Natural killer cell (primary cell): ENCODE data around the gene NABP1. TPM values are rescaled to one million over a fixed set of nuclear protein-coding genes. Genes with fewer than 3 reads are reported as not detected.
"Not testable (repeated sequence)": the region's sequence is repeated elsewhere in the genome, so short reads cannot be mapped to it uniquely, and the experiment has no call there.

Experiments used
- ATAC-seq, 3 donors: fragments of 150-1000 bp in 2 of 3; fragments of 200-7000 bp in 1 of 3; cut with Tn5 transposase; 1 replicate in 1 of 3; 2 replicates in 2 of 3; pipeline ENCODE4 v1.10.0; 2021; ENCODE audit warnings: mild to moderate bottlenecking in 2 of 3, moderate library complexity in 2 of 3
- DNase-seq, 2 donors: peaks; one replicate each; pipeline versions ENCODE4 v3.0.0 to v3.0.0-alpha.2; 2013 to 2021; ENCODE audit warnings: mixed read lengths in 1 of 2
- H3K27ac ChIP-seq: one replicate; pipeline ENCODE4 v1.5.1; 2013; ENCODE audit warnings: mild to moderate bottlenecking, low read length
- H3K27me3 ChIP-seq: one replicate; pipeline ENCODE4 v1.6.1; 2013; ENCODE audit warnings: low read length; ENCODE audit not compliant: control insufficient read depth, insufficient read depth
- H3K36me3 ChIP-seq: one replicate; pipeline ENCODE4 v1.6.1; 2013; ENCODE audit warnings: low read length; ENCODE audit not compliant: control insufficient read depth, insufficient read depth
- H3K4me1 ChIP-seq: one replicate; pipeline ENCODE4 v1.6.1; 2013; ENCODE audit warnings: low read length; ENCODE audit not compliant: control insufficient read depth, insufficient read depth
- H3K4me3 ChIP-seq: one replicate; pipeline ENCODE4 v1.5.1; 2013; ENCODE audit warnings: low read length
- H3K9me3 ChIP-seq: one replicate; pipeline ENCODE4 v1.6.1; 2013; ENCODE audit warnings: low read length; ENCODE audit not compliant: control insufficient read depth, insufficient read depth
- H3K27ac Mint-ChIP-seq, 2 donors: one replicate each; pipeline ENCODE4 v1.8.0; 2022; ENCODE audit warnings: mild to moderate bottlenecking in 2 of 2, mixed read lengths in 2 of 2, moderate library complexity in 1 of 2
- H3K27me3 Mint-ChIP-seq, 2 donors: one replicate each; pipeline ENCODE4 v1.8.0; 2022; ENCODE audit warnings: low read depth in 2 of 2, mixed read lengths in 2 of 2
- H3K36me3 Mint-ChIP-seq: one replicate; pipeline ENCODE4 v1.8.0; 2022; ENCODE audit warnings: mixed read lengths
- H3K4me1 Mint-ChIP-seq, 2 donors: one replicate each; pipeline ENCODE4 v1.8.0; 2022; ENCODE audit warnings: mixed read lengths in 2 of 2
- H3K4me3 Mint-ChIP-seq: one replicate; pipeline ENCODE4 v1.8.0; 2022; ENCODE audit warnings: mild to moderate bottlenecking, moderate library complexity, mixed read lengths
- H3K9me3 Mint-ChIP-seq, 2 donors: one replicate each; pipeline ENCODE4 v1.8.0; 2022; ENCODE audit warnings: mixed read lengths in 2 of 2
- CTCF ChIP-seq: fragments of 200-600 bp; IDR thresholded peaks from one replicate; pipeline ENCODE4 v1.8.0; 2022; ENCODE audit warnings: antibody characterized with exemption
- WGBS: methylation state at CpG from one replicate; pipeline ENCODE4 v1.1.7; 2013; ENCODE audit warnings: missing lambda C conversion rate; ENCODE audit not compliant: insufficient coverage; 5-methylcytosine and 5-hydroxymethylcytosine counted together
- intact Hi-C: fragments of 100-400 bp; cut with micrococcal nuclease; formaldehyde crosslinking; loops from one replicate; pipeline ENCODE4 v1.14.2; 2022
- total RNA-seq, 4 donors: library from RNA; stranded (reverse); fragments of 120-200 nt in 1 of 4; gene quantifications; one replicate each; pipeline versions ENCODE4 v1.2.3 to v1.2.4, GENCODE V29; 2013 to 2022

The NABP1 gene
- total RNA-seq, 3 donors from 2014 or later (not counting 1 experiment from before 2014, with no cell fraction given) = 44.5 to 52.2 (median 45.7) TPM

- no peak overlapping the region for H3K4me3 ChIP-seq
- WGBS = 100% methylated on average over 1 of the region's 1 CpG
- DNase-seq = no peak
- no peaks in the 10 kb centered on the region for H3K36me3 ChIP-seq
- Mint-ChIP-seq H3K27ac (no peak overlapping the region), H3K27me3 (peaks cover 0 to 6% of the 10 kb centered on the region in 2 donors), H3K9me3 (no peaks in the 10 kb centered on the region), H3K4me3 (no peak overlapping the region), H3K36me3 (no peaks in the 10 kb centered on the region), H3K4me1 (peaks cover 26 to 27% of the 10 kb centered on the region in 2 donors)
- peaks cover 15% of the 10 kb centered on the region for H3K4me1 ChIP-seq
- intact Hi-C loops = no loop called here
- no peak for TF ChIP-seq CTCF
- ATAC-seq = no peak
- H3K27ac ChIP-seq = no peak overlapping the region
- no peaks in the 10 kb centered on the region for H3K9me3 ChIP-seq
- no peaks in the 10 kb centered on the region for H3K27me3 ChIP-seq
Observed at GRCh38 chr2:191641609-191642008, 36.3 kb upstream of the NABP1 start.

GRCh38 chr2:191642541-191642940 lies 35.4 kb upstream of the NABP1 start:
- Mint-ChIP-seq H3K36me3 (no peaks in the 10 kb centered on the region), H3K9me3 (no peaks in the 10 kb centered on the region), H3K4me3 (no peak overlapping the region), H3K27me3 (peaks cover 0 to 6% of the 10 kb centered on the region in 2 donors), H3K27ac (no peak overlapping the region), H3K4me1 (peaks cover 17 to 20% of the 10 kb centered on the region in 2 donors)
- Histone ChIP-seq H3K27ac (no peak overlapping the region), H3K27me3 (no peaks in the 10 kb centered on the region), H3K36me3 (no peaks in the 10 kb centered on the region), H3K9me3 (no peaks in the 10 kb centered on the region), H3K4me3 (no peak overlapping the region), H3K4me1 (peaks cover 10% of the 10 kb centered on the region)
- ATAC-seq (no peak), DNase-seq (no peak)
- TF ChIP-seq CTCF = no peak
- intact Hi-C loops = no loop called here
- 94% methylated on average over 2 of the region's 2 CpGs for WGBS

GRCh38 chr2:191643429-191643828 lies 34.5 kb upstream of the NABP1 start:
- over 99% methylated on average over 4 of the region's 5 CpGs for WGBS
- no peak overlapping the region for H3K4me3 Mint-ChIP-seq
- no peaks in the 10 kb centered on the region for H3K9me3 Mint-ChIP-seq
- no peak for TF ChIP-seq CTCF
- Histone ChIP-seq H3K4me3 (no peak overlapping the region), H3K9me3 (no peaks in the 10 kb centered on the region), H3K27me3 (no peaks in the 10 kb centered on the region), H3K36me3 (no peaks in the 10 kb centered on the region), H3K27ac (no peak overlapping the region), H3K4me1 (peaks cover 3% of the 10 kb centered on the region)
- H3K27ac Mint-ChIP-seq = no peak overlapping the region
- peaks cover 8 to 11% of the 10 kb centered on the region in 2 donors for H3K4me1 Mint-ChIP-seq
- ATAC-seq (no peak), DNase-seq (no peak)
- intact Hi-C loops = no loop called here
- no peaks in the 10 kb centered on the region for H3K36me3 Mint-ChIP-seq
- H3K27me3 Mint-ChIP-seq = peaks cover 0 to 6% of the 10 kb centered on the region in 2 donors

- H3K9me3 Mint-ChIP-seq, ATAC-seq, H3K27me3 ChIP-seq, H3K36me3 Mint-ChIP-seq, intact Hi-C loops, H3K9me3 ChIP-seq, H3K27ac Mint-ChIP-seq, H3K4me1 Mint-ChIP-seq, DNase-seq, H3K4me1 ChIP-seq, H3K36me3 ChIP-seq, H3K27me3 Mint-ChIP-seq, H3K4me3 Mint-ChIP-seq, H3K4me3 ChIP-seq, H3K27ac ChIP-seq: not testable (repeated sequence)
- 94% methylated on average over 4 of the region's 4 CpGs for WGBS
Observed at GRCh38 chr2:191644613-191645012, 33.3 kb upstream of the NABP1 start.
